ENCODE data around the gene TRPM1. TPM values are rescaled to one million over a fixed set of nuclear protein-coding genes. Genes with fewer than 3 reads are reported as not detected.

Gene TRPM1
- total and polyA plus RNA-seq, 9 of the 15 experiments (the other 6 are each of a cell fraction or from before 2014, with no cell fraction given), result 0.01 to 0.06 (median 0.03) TPM; not detected in 5

DNA sequence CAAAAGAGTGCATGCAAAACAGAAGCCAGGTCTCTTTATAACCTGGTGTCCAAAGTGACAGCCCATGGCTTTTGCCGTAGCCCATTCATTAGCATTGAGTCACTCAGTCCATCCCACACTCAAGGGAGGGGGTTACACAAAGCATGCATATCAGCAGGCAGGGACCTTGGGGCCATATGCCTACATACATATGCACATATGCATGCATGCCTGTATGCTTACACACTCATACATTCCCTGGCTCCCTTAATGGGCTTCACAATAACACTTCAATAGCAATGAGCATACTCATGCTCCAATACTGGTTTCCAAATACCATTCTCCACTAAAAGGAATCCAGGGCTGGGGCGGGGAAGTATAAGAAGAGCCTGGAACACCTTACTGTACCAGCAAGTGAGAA lies 22.0 kb downstream of the TRPM1 start:
- Histone ChIP-seq H4K20me1 (replicated peaks; ENCODE audit: control insufficient read depth, insufficient read depth, low read length) (no peaks in the 10 kb centered on the region; the same call in 1 of the 2 replicates), H3K36me3 (ENCODE audit: control insufficient read depth, insufficient read depth, low read length) (no peaks in the 10 kb centered on the region), H3K4me3 (no peak overlapping the region), H3K9me1 (ENCODE audit: control insufficient read depth, insufficient read depth, low read length) (peaks cover 4% of the 10 kb centered on the region), H3K27me3 (ENCODE audit: control insufficient read depth in 2 of 2, insufficient read depth in 2 of 2, low read length in 2 of 2) (peaks cover 15 to 46% of the 10 kb centered on the region in 2 experiments; a peak in 4 of 5 replicates), H3K9ac (ENCODE audit: insufficient read depth in 1 of 2, low read depth in 2 of 2, low read length in 2 of 2) (no peak overlapping the region), H3K4me2 (ENCODE audit: insufficient read depth, low read length) (no peak overlapping the region), H3K27ac (ENCODE audit: extremely low read depth, low read depth, low read length) (no peak overlapping the region), H3K9me3 (replicated peaks; ENCODE audit: control insufficient read depth, insufficient read depth, low read depth, low read length) (no peaks in the 10 kb centered on the region), H3K4me1 (replicated peaks in 1 of 2; ENCODE audit: control insufficient read depth in 2 of 2, insufficient read depth in 2 of 2, low read length in 2 of 2) (peaks cover 3 to 8% of the 10 kb centered on the region in 2 experiments; a peak in 3 of 5 replicates), H2AFZ (ENCODE audit: low read depth, low read length) (no peak overlapping the region), H3K79me2 (ENCODE audit: control insufficient read depth, insufficient read depth, low read length) (no peaks in the 10 kb centered on the region)
- no TSS peak for BruUV-seq (replicated peaks)
- no peak for TF ChIP-seq ZNF239 (CRISPR knock-in tag; IDR thresholded peaks at IDR 0.05)
- TF ChIP-seq CCAR2 (IDR thresholded peaks at IDR 0.05; ENCODE audit: low read depth, low read length), result no peak
- TF ChIP-seq ZNF699 (CRISPR knock-in tag; IDR thresholded peaks at IDR 0.05; ENCODE audit: insufficient replicate concordance), result no peak
- no peak for TF ChIP-seq MTA2 (IDR thresholded peaks at IDR 0.05; ENCODE audit: low read depth)
- no peak for TF ChIP-seq MTA1 (IDR thresholded peaks at IDR 0.05; ENCODE audit: borderline replicate concordance)
- TF ChIP-seq NEUROD1 (IDR thresholded peaks at IDR 0.05; ENCODE audit: borderline replicate concordance, low read depth, low read length, partially characterized antibody), result no peak
- no peak for TF ChIP-seq TAF1 (IDR thresholded peaks at IDR 0.05; ENCODE audit: control insufficient read depth, extremely low read depth, insufficient read depth, low read length, severe bottlenecking)
- TF ChIP-seq NR2F6 (CRISPR knock-in tag; IDR thresholded peaks at IDR 0.05), result no peak
- TF ChIP-seq, protein P1, sequence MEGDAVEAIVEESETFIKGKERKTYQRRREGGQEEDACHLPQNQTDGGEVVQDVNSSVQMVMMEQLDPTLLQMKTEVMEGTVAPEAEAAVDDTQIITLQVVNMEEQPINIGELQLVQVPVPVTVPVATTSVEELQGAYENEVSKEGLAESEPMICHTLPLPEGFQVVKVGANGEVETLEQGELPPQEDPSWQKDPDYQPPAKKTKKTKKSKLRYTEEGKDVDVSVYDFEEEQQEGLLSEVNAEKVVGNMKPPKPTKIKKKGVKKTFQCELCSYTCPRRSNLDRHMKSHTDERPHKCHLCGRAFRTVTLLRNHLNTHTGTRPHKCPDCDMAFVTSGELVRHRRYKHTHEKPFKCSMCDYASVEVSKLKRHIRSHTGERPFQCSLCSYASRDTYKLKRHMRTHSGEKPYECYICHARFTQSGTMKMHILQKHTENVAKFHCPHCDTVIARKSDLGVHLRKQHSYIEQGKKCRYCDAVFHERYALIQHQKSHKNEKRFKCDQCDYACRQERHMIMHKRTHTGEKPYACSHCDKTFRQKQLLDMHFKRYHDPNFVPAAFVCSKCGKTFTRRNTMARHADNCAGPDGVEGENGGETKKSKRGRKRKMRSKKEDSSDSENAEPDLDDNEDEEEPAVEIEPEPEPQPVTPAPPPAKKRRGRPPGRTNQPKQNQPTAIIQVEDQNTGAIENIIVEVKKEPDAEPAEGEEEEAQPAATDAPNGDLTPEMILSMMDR (IDR thresholded peaks at IDR 0.05 in 2 of 3, conservative IDR thresholded peaks at IDR 0.05 in 1 of 3; ENCODE audit: insufficient read depth in 2 of 3, low read depth in 1 of 3, low read length in 3 of 3), result no peak
- no peak for TF ChIP-seq ZNF707 (CRISPR knock-in tag; conservative IDR thresholded peaks at IDR 0.05)
- TF ChIP-seq, protein P2, sequence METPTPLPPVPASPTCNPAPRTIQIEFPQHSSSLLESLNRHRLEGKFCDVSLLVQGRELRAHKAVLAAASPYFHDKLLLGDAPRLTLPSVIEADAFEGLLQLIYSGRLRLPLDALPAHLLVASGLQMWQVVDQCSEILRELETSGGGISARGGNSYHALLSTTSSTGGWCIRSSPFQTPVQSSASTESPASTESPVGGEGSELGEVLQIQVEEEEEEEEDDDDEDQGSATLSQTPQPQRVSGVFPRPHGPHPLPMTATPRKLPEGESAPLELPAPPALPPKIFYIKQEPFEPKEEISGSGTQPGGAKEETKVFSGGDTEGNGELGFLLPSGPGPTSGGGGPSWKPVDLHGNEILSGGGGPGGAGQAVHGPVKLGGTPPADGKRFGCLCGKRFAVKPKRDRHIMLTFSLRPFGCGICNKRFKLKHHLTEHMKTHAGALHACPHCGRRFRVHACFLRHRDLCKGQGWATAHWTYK (CRISPR knock-in tag; IDR thresholded peaks at IDR 0.05), result no peak
- no peak for TF ChIP-seq ZSCAN29 (IDR thresholded peaks at IDR 0.05)
- TF ChIP-seq ZNF644 (tag; IDR thresholded peaks at IDR 0.05; ENCODE audit: low read depth), result no peak
- no peak for TF ChIP-seq ZNF766 (CRISPR knock-in tag; conservative IDR thresholded peaks at IDR 0.05)
- TF ChIP-seq GTF2A2 (tag; IDR thresholded peaks at IDR 0.05), result no peak
- no peak for TF ChIP-seq SREBF2 (CRISPR knock-in tag; IDR thresholded peaks at IDR 0.05)
- intact Hi-C loops (cut with micrococcal nuclease), result loop anchor here (5.0 kb wide), 1 partner anchor 52 kb away; no protein-coding TSS in a partner anchor
- POLR2A ChIA-PET, result no interaction called here
- no peak for ATAC-seq
- in situ Hi-C loops (cut with MboI), result no loop called here
- DNase-seq (ENCODE audit: extremely low read depth in 1 of 4, low spot score in 3 of 4), result no peak
- no peak for FAIRE-seq
- CTCF ChIA-PET (ENCODE audit: low intra/inter-chr PET ratio), result no interaction called here
- WGBS (ENCODE audit: insufficient coverage, low coverage, missing lambda C conversion rate), result 0% methylated on average over 2 of the region's 2 CpGs
